H9 (cell line): ENCODE results near the gene ARMH3. TPM values are rescaled to one million over a fixed set of nuclear protein-coding genes. Genes with fewer than 3 reads are reported as not detected.
A peak's percentile ranks its signal among the peaks of the same experiment; 100 is the strongest.

Source experiments
- DNase-seq: peaks from one replicate; pipeline ENCODE4 v3.0.0-alpha.2; 2017
- H2AFZ ChIP-seq: one replicate; pipeline ENCODE4 v1.6.1; 2013; ENCODE audit warnings: mild to moderate bottlenecking, low read length, control low read depth, moderate library complexity
- H2AK5ac ChIP-seq: 2 replicates; pipeline ENCODE4 v1.6.1; 2013; ENCODE audit warnings: low read length, control low read depth, mixed read lengths; ENCODE audit not compliant: insufficient read length
- H2BK120ac ChIP-seq: one replicate; pipeline ENCODE4 v1.6.1; 2013; ENCODE audit warnings: low read depth, mild to moderate bottlenecking, low read length, control low read depth, inconsistent platforms; ENCODE audit not compliant: poor library complexity, severe bottlenecking
- H2BK12ac ChIP-seq: 2 replicates; pipeline ENCODE4 v1.6.1; 2013; ENCODE audit warnings: low read length, control low read depth, mixed read lengths, low read depth; ENCODE audit not compliant: insufficient read length
- H2BK15ac ChIP-seq: 2 replicates; pipeline ENCODE4 v1.6.1; 2013; ENCODE audit warnings: low read depth, low read length, control low read depth
- H2BK20ac ChIP-seq: one replicate; pipeline ENCODE4 v1.6.1; 2013; ENCODE audit warnings: low read depth, mild to moderate bottlenecking, low read length, control low read depth, inconsistent platforms; ENCODE audit not compliant: poor library complexity, severe bottlenecking
- H2BK5ac ChIP-seq: 2 replicates; pipeline ENCODE4 v1.6.1; 2013; ENCODE audit warnings: low read length, control low read depth, mixed read lengths; ENCODE audit not compliant: insufficient read length
- H3K14ac ChIP-seq: 2 replicates; pipeline ENCODE4 v1.6.1; 2013; ENCODE audit warnings: low read length, control low read depth; ENCODE audit not compliant: insufficient read depth
- H3K18ac ChIP-seq: 2 replicates; pipeline ENCODE4 v1.6.1; 2013; ENCODE audit warnings: low read depth, mild to moderate bottlenecking, mixed read lengths, low read length, control low read depth; ENCODE audit not compliant: insufficient read length
- H3K23ac ChIP-seq: 2 replicates; pipeline ENCODE4 v1.6.1; 2013; ENCODE audit warnings: low read length, control low read depth, mixed read lengths, low read depth; ENCODE audit not compliant: insufficient read length
- H3K23me2 ChIP-seq: 2 replicates; pipeline ENCODE4 v1.6.1; 2013; ENCODE audit warnings: low read depth, mild to moderate bottlenecking, mixed read lengths, low read length, control low read depth; ENCODE audit not compliant: insufficient read length, poor library complexity, severe bottlenecking
- H3K27ac ChIP-seq: 2 replicates; pipeline ENCODE4 v1.5.1; 2013; ENCODE audit warnings: low read length, control low read depth, mixed read lengths, low read depth; ENCODE audit not compliant: insufficient read length
- H3K27me3 ChIP-seq: 2 replicates; pipeline ENCODE4 v1.6.1; 2013; ENCODE audit warnings: low read length, control low read depth, inconsistent platforms; ENCODE audit not compliant: insufficient read depth
- H3K4ac ChIP-seq: 2 replicates; pipeline ENCODE4 v1.6.1; 2013; ENCODE audit warnings: low read depth, mild to moderate bottlenecking, control low read depth, inconsistent platforms, low read length, moderate library complexity
- H3K4me1 ChIP-seq: 2 replicates; pipeline ENCODE4 v1.6.1; 2013; ENCODE audit warnings: low read length, control low read depth, inconsistent platforms; ENCODE audit not compliant: insufficient read depth
- H3K4me2 ChIP-seq: 2 replicates; pipeline ENCODE4 v1.6.1; 2013; ENCODE audit warnings: low read length, control low read depth, mixed read lengths; ENCODE audit not compliant: insufficient read length, insufficient read depth
- H3K56ac ChIP-seq: 2 replicates; pipeline ENCODE4 v1.6.1; 2013; ENCODE audit warnings: low read depth, mild to moderate bottlenecking, mixed read lengths, low read length, control low read depth; ENCODE audit not compliant: insufficient read length
- H3K79me1 ChIP-seq: 2 replicates; pipeline ENCODE4 v1.6.1; 2013; ENCODE audit warnings: low read depth, mild to moderate bottlenecking, moderate library complexity, low read length, control low read depth, inconsistent platforms; ENCODE audit not compliant: insufficient read depth, poor library complexity, severe bottlenecking
- H3K79me2 ChIP-seq: 2 replicates; pipeline ENCODE4 v1.6.1; 2013; ENCODE audit warnings: low read length, control low read depth, inconsistent platforms; ENCODE audit not compliant: insufficient read depth
- H3K9ac ChIP-seq: 2 replicates; pipeline ENCODE4 v1.6.1; 2013; ENCODE audit warnings: low read length, control low read depth, mixed read lengths; ENCODE audit not compliant: insufficient read length; ENCODE audit errors: extremely low read depth
- H3K9me3 ChIP-seq: one replicate; pipeline ENCODE4 v1.6.1; 2013; ENCODE audit warnings: low read depth, low read length, inconsistent platforms; ENCODE audit not compliant: control insufficient read depth
- H3T11ph ChIP-seq: one replicate; pipeline ENCODE4 v1.6.1; 2013; ENCODE audit warnings: mild to moderate bottlenecking, low read length, control low read depth, inconsistent platforms
- H4K20me1 ChIP-seq: one replicate; pipeline ENCODE4 v1.6.1; 2013; ENCODE audit not compliant: control insufficient read depth, insufficient read length, insufficient read depth
- H4K5ac ChIP-seq: 2 replicates; pipeline ENCODE4 v1.6.1; 2013; ENCODE audit warnings: low read depth, mild to moderate bottlenecking, mixed read lengths, low read length, control low read depth; ENCODE audit not compliant: insufficient read length
- H4K8ac ChIP-seq: replicated peaks from 2 replicates; pipeline ENCODE4 v1.6.1; 2013; ENCODE audit warnings: low read length, control low read depth, mixed read lengths, low read depth; ENCODE audit not compliant: insufficient read length
- H4K91ac ChIP-seq: 2 replicates; pipeline ENCODE4 v1.6.1; 2013; ENCODE audit warnings: low read depth, mild to moderate bottlenecking, moderate library complexity, mixed read lengths, low read length, control low read depth; ENCODE audit not compliant: insufficient read length
- H3K27ac Mint-ChIP-seq, 3 experiments: 2 replicates in 2 of 3; 3 replicates in 1 of 3; pipeline ENCODE4 v1.8.0; 2020 to 2021; ENCODE audit warnings: mixed read lengths in 3 of 3, mild to moderate bottlenecking in 1 of 3, moderate library complexity in 1 of 3
- H3K27me3 Mint-ChIP-seq: 2 replicates; pipeline ENCODE4 v1.8.0; 2021; ENCODE audit warnings: low read depth, mild to moderate bottlenecking, moderate library complexity, mixed read lengths
- H3K36me3 Mint-ChIP-seq, 3 experiments: 2 replicates in 2 of 3; 3 replicates in 1 of 3; pipeline ENCODE4 v1.8.0; 2020 to 2021; ENCODE audit warnings: low read depth in 3 of 3, mixed read lengths in 3 of 3; ENCODE audit not compliant: insufficient read depth in 1 of 3
- H3K4me1 Mint-ChIP-seq, 2 experiments: 2 replicates each; pipeline ENCODE4 v1.8.0; 2020; ENCODE audit warnings: mixed read lengths in 2 of 2
- H3K4me3 Mint-ChIP-seq, 2 experiments: 2 replicates in 1 of 2; 3 replicates in 1 of 2; pipeline ENCODE4 v1.8.0; 2020 to 2021; ENCODE audit warnings: mild to moderate bottlenecking in 2 of 2, mixed read lengths in 2 of 2, moderate library complexity in 1 of 2
- H3K9me3 Mint-ChIP-seq, 2 experiments: 2 replicates in 1 of 2; 3 replicates in 1 of 2; pipeline ENCODE4 v1.8.0; 2020; ENCODE audit warnings: mild to moderate bottlenecking in 2 of 2, mixed read lengths in 2 of 2, moderate library complexity in 1 of 2
- CTCF ChIP-seq: fragments of 200-600 bp; sonication (generic); conservative IDR thresholded peaks from 3 replicates; pipeline ENCODE4 v1.8.0; 2021; ENCODE audit warnings: antibody characterized with exemption, mild to moderate bottlenecking
- WGBS: extraction: QIAGEN DNeasy Blood & Tissue Kit; methylation state at CpG from one replicate; pipeline ENCODE4 v1.1.7; 2013; ENCODE audit warnings: missing lambda C conversion rate, low lambda C conversion rate, mixed read lengths; ENCODE audit not compliant: insufficient read length; ENCODE audit errors: extremely low coverage; 5-methylcytosine and 5-hydroxymethylcytosine counted together
- total RNA-seq: library from RNA; stranded (reverse); gene quantifications from 2 replicates; pipeline ENCODE4 v1.2.1, GENCODE V29; 2021

ARMH3 gene
- total RNA-seq, 1 experiment from 2014 or later: 20.4 TPM

- no peak for TF ChIP-seq CTCF
- Mint-ChIP-seq H3K9me3 (no peaks in the 10 kb centered on the region), H3K27me3 (no peaks in the 10 kb centered on the region), H3K27ac (peak overlapping the region in 1 of 3 experiments; percentile 71; a peak in 3 of 7 replicates), H3K36me3 (peaks cover 2 to 35% (median 18%) of the 10 kb centered on the region in 3 experiments; a peak in 6 of 7 replicates), H3K4me1 (peaks cover 3 to 14% of the 10 kb centered on the region in 2 experiments), H3K4me3 (no peak overlapping the region)
- H2BK12ac ChIP-seq: no peak overlapping the region
- no peak overlapping the region for H3K9ac ChIP-seq
- H3K23ac ChIP-seq: no peak overlapping the region
- DNase-seq: no peak
- H3K18ac ChIP-seq: no peak overlapping the region
- H3K9me3 ChIP-seq: no peaks in the 10 kb centered on the region
- no peaks in the 10 kb centered on the region for H3K79me1 ChIP-seq
- no peak overlapping the region for H4K8ac ChIP-seq
- H3K4me2 ChIP-seq: no peak overlapping the region
- H3T11ph ChIP-seq: no peak overlapping the region
- no peak overlapping the region for H4K91ac ChIP-seq
- H3K4me1 ChIP-seq: no peaks in the 10 kb centered on the region; the same call in 1 of the 2 replicates
- H2BK20ac ChIP-seq: no peak overlapping the region
- no peaks in the 10 kb centered on the region for H3K27me3 ChIP-seq
- H4K5ac ChIP-seq: no peak overlapping the region
- no peak overlapping the region for H2AK5ac ChIP-seq
- no CpG with 5 or more reads among the region's 3 CpGs for WGBS
- no peaks in the 10 kb centered on the region for H3K23me2 ChIP-seq
- H3K79me2 ChIP-seq: no peaks in the 10 kb centered on the region
- H3K4ac ChIP-seq: no peak overlapping the region
- no peak overlapping the region for H3K27ac ChIP-seq
- no peak overlapping the region for H2BK5ac ChIP-seq
- no peak overlapping the region for H2AFZ ChIP-seq
- H2BK15ac ChIP-seq: no peak overlapping the region
- H2BK120ac ChIP-seq: no peak overlapping the region
- H3K14ac ChIP-seq: no peak overlapping the region
- H3K56ac ChIP-seq: no peak overlapping the region
- no peaks in the 10 kb centered on the region for H4K20me1 ChIP-seq
These were observed 88.3 kb downstream of the ARMH3 start for GRCh38 chr10:101967713-101968112.
